Thyroid gland (tissue), 4 donors: ENCODE data around the gene TDRKH. TPM values are rescaled to one million over a fixed set of nuclear protein-coding genes. Genes with fewer than 3 reads are reported as not detected.
"Not testable (repeated sequence)": the region's sequence is repeated elsewhere in the genome, so short reads cannot be mapped to it uniquely, and the experiment has no call there.

Source experiments
- DNase-seq, 2 donors: peaks; one replicate each; pipeline ENCODE4 v3.0.0-alpha.2; 2019
- H3K27ac ChIP-seq, 3 donors: fragments of 200-600 bp; sonication (generic); 1 replicate in 2 of 3; 2 replicates in 1 of 3; pipeline ENCODE4 v1.5.1; 2016 to 2019; ENCODE audit warnings: mild to moderate bottlenecking in 1 of 3, moderate library complexity in 1 of 3
- H3K27me3 ChIP-seq: fragments of 200-600 bp; sonication (generic); one replicate; pipeline ENCODE4 v1.5.1; 2019
- H3K36me3 ChIP-seq, 2 donors: fragments of 200-600 bp; sonication (generic); one replicate each; pipeline ENCODE4 v1.5.1; 2016 to 2019
- H3K4me1 ChIP-seq, 2 donors: fragments of 200-600 bp; sonication (generic); one replicate each; pipeline ENCODE4 v1.5.1; 2017 to 2019
- H3K4me3 ChIP-seq, 3 donors: fragments of 200-600 bp; sonication (generic); replicated peaks in 1 of 3; 1 replicate in 2 of 3; 2 replicates in 1 of 3; pipeline ENCODE4 v1.5.1; 2016; ENCODE audit warnings: mild to moderate bottlenecking in 1 of 3
- H3K9me3 ChIP-seq: fragments of 200-600 bp; sonication (generic); one replicate; pipeline ENCODE4 v1.5.1; 2017
- CTCF ChIP-seq, 6 experiments: fragments of 200-600 bp in 3 of 6; fragments of 450-650 bp in 3 of 6; sonication (generic) in 3 of 6; IDR thresholded peaks; one replicate each; pipeline ENCODE4 v1.5.1; 2016 to 2019; ENCODE audit warnings: antibody characterized with exemption in 6 of 6, mild to moderate bottlenecking in 2 of 6, inconsistent platforms in 1 of 6, moderate library complexity in 1 of 6
- POLR2A ChIP-seq, 2 donors: fragments of 450-650 bp; IDR thresholded peaks; one replicate each; pipeline ENCODE4 v1.6.1; 2017; ENCODE audit warnings: antibody characterized with exemption in 2 of 2, mild to moderate bottlenecking in 2 of 2, moderate library complexity in 1 of 2
- WGBS, 2 donors: methylation state at CpG; one replicate each; pipeline ENCODE4 v1.1.5; 2017; 5-methylcytosine and 5-hydroxymethylcytosine counted together
- intact Hi-C: fragments of 100-400 bp; cut with DNase I; formaldehyde crosslinking; loops from one replicate; pipeline ENCODE4 v1.15.1; 2023
- total RNA-seq, 4 donors: library from RNA; depleted of rRNA; stranded (reverse); fragments of >200 nt; gene quantifications; one replicate each; pipeline ENCODE4 v1.2.3, GENCODE V29; 2016

The TDRKH gene
- total RNA-seq, 4 donors from 2014 or later, result 10.8 to 17.1 (median 13.1) TPM

- H3K4me1 ChIP-seq, result no peaks in the 10 kb centered on the region
- TF ChIP-seq CTCF (IDR thresholded peaks at IDR 0.05) (no peak), POLR2A (IDR thresholded peaks at IDR 0.05) (no peak)
- WGBS, 2 donors, result 97% methylated on average over 4 of the region's 4 CpGs
Observed at GRCh38 chr1:151777317-151777716, 13.0 kb downstream of the TDRKH start.

GRCh38 chr1:151776665-151777062, 13.6 kb downstream of the TDRKH start:
- Histone ChIP-seq H3K27me3 (no peaks in the 10 kb centered on the region), H3K9me3 (no peaks in the 10 kb centered on the region), H3K4me1 (no peaks in the 10 kb centered on the region), H3K4me3 (no peak overlapping the region), H3K27ac (no peak overlapping the region), H3K36me3 (peaks cover 11 to 15% of the 10 kb centered on the region in 2 donors)
- TF ChIP-seq POLR2A (IDR thresholded peaks at IDR 0.05) (no peak), CTCF (IDR thresholded peaks at IDR 0.05) (no peak)
- 80 to 96% methylated on average over 3 of the region's 3 CpGs for WGBS, 2 donors
- intact Hi-C loops, result no loop called here
- no peak for DNase-seq

More at GRCh38 chr1:151777317-151777716, 13.0 kb downstream of the TDRKH start:
- Histone ChIP-seq H3K27me3 (no peaks in the 10 kb centered on the region), H3K27ac (no peak overlapping the region), H3K4me3 (no peak overlapping the region), H3K9me3 (no peaks in the 10 kb centered on the region), H3K36me3 (peaks cover 11 to 15% of the 10 kb centered on the region in 2 donors)
- DNase-seq, result no peak
- intact Hi-C loops, result no loop called here

GRCh38 chr1:151775894-151776664, 14.2 kb downstream of the TDRKH start:
- H3K4me1 ChIP-seq, result no peaks in the 10 kb centered on the region
- WGBS, 2 donors, result 89 to 92% methylated on average over 7 of the region's 7 CpGs
- H3K27me3 ChIP-seq, result no peaks in the 10 kb centered on the region
- no peak overlapping the region for H3K4me3 ChIP-seq
- peaks cover 11 to 15% of the 10 kb centered on the region in 2 donors for H3K36me3 ChIP-seq
- H3K27ac ChIP-seq, result no peak overlapping the region
- no peaks in the 10 kb centered on the region for H3K9me3 ChIP-seq
- DNase-seq, result no peak
- TF ChIP-seq CTCF (IDR thresholded peaks at IDR 0.05) (no peak), POLR2A (IDR thresholded peaks at IDR 0.05) (no peak)
- intact Hi-C loops, result no loop called here

- no peaks in the 10 kb centered on the region for H3K27me3 ChIP-seq
- intact Hi-C loops, result no loop called here
- TF ChIP-seq POLR2A (IDR thresholded peaks at IDR 0.05) (no peak), CTCF (IDR thresholded peaks at IDR 0.05) (no peak)
- H3K4me3 ChIP-seq, result no peak overlapping the region
- peaks cover 0 to 7% of the 10 kb centered on the region in 2 donors for H3K4me1 ChIP-seq
- H3K27ac ChIP-seq, result no peak overlapping the region
- H3K9me3 ChIP-seq, result no peaks in the 10 kb centered on the region
- DNase-seq, result no peak
- 72 to 89% methylated on average over 3 of the region's 3 CpGs for WGBS, 2 donors
- H3K36me3 ChIP-seq, result peaks cover 9 to 15% of the 10 kb centered on the region in 2 donors
Observed at GRCh38 chr1:151774256-151774922, 15.9 kb downstream of the TDRKH start.

- Histone ChIP-seq H3K36me3 (peaks cover 2 to 13% of the 10 kb centered on the region in 2 donors), H3K27me3 (no peaks in the 10 kb centered on the region), H3K9me3 (no peaks in the 10 kb centered on the region), H3K4me3 (no peak overlapping the region), H3K27ac (no peak overlapping the region), H3K4me1 (peaks cover 0 to 7% of the 10 kb centered on the region in 2 donors)
- 84 to 89% methylated on average over 5 of the region's 5 CpGs for WGBS, 2 donors
- intact Hi-C loops, result no loop called here
- TF ChIP-seq CTCF (IDR thresholded peaks at IDR 0.05) (no peak), POLR2A (IDR thresholded peaks at IDR 0.05) (no peak)
- DNase-seq, result no peak
Observed at GRCh38 chr1:151773702-151774101, 16.6 kb downstream of the TDRKH start.

GRCh38 chr1:151769270-151769669, 21.0 kb downstream of the TDRKH start:
- DNase-seq, result peak; percentile 9 to 18
- H3K27ac ChIP-seq, result peak overlapping the region in 1 of 3 donors; percentile 56
- H3K4me3 ChIP-seq, H3K27me3 ChIP-seq, intact Hi-C loops, H3K9me3 ChIP-seq, H3K36me3 ChIP-seq: not testable (repeated sequence)
- 40% methylated on average over 1 of the region's 34 CpGs; no CpG with 5 or more reads in 1 of the 2 donors for WGBS, 2 donors
- peaks cover 19 to 21% of the 10 kb centered on the region in 2 donors for H3K4me1 ChIP-seq
